ENCODE measurements around the gene TSFM.

DNA sequence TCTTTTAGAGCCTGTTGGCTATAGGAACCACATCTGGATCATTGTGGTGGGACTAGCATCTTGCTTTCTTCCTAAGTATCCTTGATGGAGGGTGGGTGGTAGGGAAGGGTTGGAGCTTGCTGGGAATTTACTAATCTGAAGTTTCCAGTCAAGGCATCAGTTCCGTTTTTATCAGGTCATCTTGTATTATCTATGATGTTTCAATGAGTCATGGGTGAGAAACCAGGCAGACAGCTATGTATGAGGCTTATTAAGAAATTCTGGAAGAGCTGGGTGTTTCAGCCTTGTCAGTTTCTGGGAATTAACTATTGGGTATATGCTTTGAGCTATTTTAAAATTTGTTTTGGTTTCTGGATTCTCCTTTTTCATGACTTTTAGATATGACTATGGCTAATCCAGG is 11.3 kb downstream of the TSFM start:
- TF ChIP-seq EZH2phosphoT487 (IDR thresholded peaks at IDR 0.05; ENCODE audit: low read length): no peak
- TF ChIP-seq EZH2 (optimal IDR thresholded peaks at IDR 0.05; ENCODE audit: low read depth, low read length): no peak
- TF ChIP-seq, protein P1, sequence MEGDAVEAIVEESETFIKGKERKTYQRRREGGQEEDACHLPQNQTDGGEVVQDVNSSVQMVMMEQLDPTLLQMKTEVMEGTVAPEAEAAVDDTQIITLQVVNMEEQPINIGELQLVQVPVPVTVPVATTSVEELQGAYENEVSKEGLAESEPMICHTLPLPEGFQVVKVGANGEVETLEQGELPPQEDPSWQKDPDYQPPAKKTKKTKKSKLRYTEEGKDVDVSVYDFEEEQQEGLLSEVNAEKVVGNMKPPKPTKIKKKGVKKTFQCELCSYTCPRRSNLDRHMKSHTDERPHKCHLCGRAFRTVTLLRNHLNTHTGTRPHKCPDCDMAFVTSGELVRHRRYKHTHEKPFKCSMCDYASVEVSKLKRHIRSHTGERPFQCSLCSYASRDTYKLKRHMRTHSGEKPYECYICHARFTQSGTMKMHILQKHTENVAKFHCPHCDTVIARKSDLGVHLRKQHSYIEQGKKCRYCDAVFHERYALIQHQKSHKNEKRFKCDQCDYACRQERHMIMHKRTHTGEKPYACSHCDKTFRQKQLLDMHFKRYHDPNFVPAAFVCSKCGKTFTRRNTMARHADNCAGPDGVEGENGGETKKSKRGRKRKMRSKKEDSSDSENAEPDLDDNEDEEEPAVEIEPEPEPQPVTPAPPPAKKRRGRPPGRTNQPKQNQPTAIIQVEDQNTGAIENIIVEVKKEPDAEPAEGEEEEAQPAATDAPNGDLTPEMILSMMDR (IDR thresholded peaks at IDR 0.05; ENCODE audit: low read length): no peak

All from MM.1S (cell line).